ENCODE results near the gene NUP107.

NUP107 gene

GRCh38 chr12:68767191-68767590 lies 80.4 kb downstream of the NUP107 start:
- intact Hi-C loops (cut with DNase I) = no loop called here
- DNase-seq = no peak

GRCh38 chr12:68768431-68768939 lies 81.7 kb downstream of the NUP107 start:
- DNase-seq = no peak
- intact Hi-C loops (cut with DNase I) = no loop called here

GRCh38 chr12:68769941-68770340 lies 83.2 kb downstream of the NUP107 start:
- no peak for DNase-seq
- intact Hi-C loops (cut with DNase I) = no loop called here

- DNase-seq = no peak
- intact Hi-C loops (cut with DNase I) = no loop called here
Measured at GRCh38 chr12:68771223-68771925, 84.6 kb downstream of the NUP107 start.

GRCh38 chr12:68772714-68773113 lies 85.9 kb downstream of the NUP107 start:
- no peak for DNase-seq
- intact Hi-C loops (cut with DNase I) = no loop called here

- DNase-seq = no peak
- intact Hi-C loops (cut with DNase I) = no loop called here
Measured at GRCh38 chr12:68773582-68773981, 86.8 kb downstream of the NUP107 start.

GRCh38 chr12:68775121-68775630 lies 88.4 kb downstream of the NUP107 start:
- intact Hi-C loops (cut with DNase I) = no loop called here

GRCh38 chr12:68776976-68777610 lies 90.3 kb downstream of the NUP107 start:
- intact Hi-C loops (cut with DNase I) = no loop called here
- DNase-seq = no peak

More at GRCh38 chr12:68775121-68775630, 88.4 kb downstream of the NUP107 start:
- DNase-seq = no peak

- intact Hi-C loops (cut with DNase I) = no loop called here
- no peak for DNase-seq
Measured at GRCh38 chr12:68779280-68779679, 92.5 kb downstream of the NUP107 start.

- intact Hi-C loops (cut with DNase I) = no loop called here
- DNase-seq = no peak
Measured at GRCh38 chr12:68780731-68781130, 94.0 kb downstream of the NUP107 start.

GRCh38 chr12:68781728-68782127 lies 95.0 kb downstream of the NUP107 start:
- DNase-seq = no peak
- intact Hi-C loops (cut with DNase I) = no loop called here

- intact Hi-C loops (cut with DNase I) = no loop called here
- DNase-seq = no peak
Measured at GRCh38 chr12:68784015-68784414, 97.2 kb downstream of the NUP107 start.

GRCh38 chr12:68785358-68785757 lies 98.6 kb downstream of the NUP107 start:
- DNase-seq = no peak
- intact Hi-C loops (cut with DNase I) = no loop called here

GRCh38 chr12:68785823-68786222 lies 99.0 kb downstream of the NUP107 start:
- no peak for DNase-seq
- intact Hi-C loops (cut with DNase I) = no loop called here

- DNase-seq = no peak
- intact Hi-C loops (cut with DNase I) = no loop called here
Measured at GRCh38 chr12:68786929-68787328, 100.2 kb downstream of the NUP107 start.

- DNase-seq = no peak
- intact Hi-C loops (cut with DNase I) = no loop called here
Measured at GRCh38 chr12:68788554-68789143, 101.9 kb downstream of the NUP107 start.

- intact Hi-C loops (cut with DNase I) = no loop called here
- DNase-seq = no peak
Measured at GRCh38 chr12:68789144-68789878, 102.5 kb downstream of the NUP107 start.

- intact Hi-C loops (cut with DNase I) = no loop called here
- DNase-seq = no peak
Measured at GRCh38 chr12:68790081-68790951, 103.5 kb downstream of the NUP107 start.

- intact Hi-C loops (cut with DNase I) = no loop called here
- no peak for DNase-seq
Measured at GRCh38 chr12:68790952-68791234, 104.1 kb downstream of the NUP107 start.
